ENCODE measurements around the gene UST. TPM values are rescaled to one million over a fixed set of nuclear protein-coding genes. Genes with fewer than 3 reads are reported as not detected.

Gene UST
- total RNA-seq, 1 experiment from 2014 or later, result 32.1 TPM

DNA sequence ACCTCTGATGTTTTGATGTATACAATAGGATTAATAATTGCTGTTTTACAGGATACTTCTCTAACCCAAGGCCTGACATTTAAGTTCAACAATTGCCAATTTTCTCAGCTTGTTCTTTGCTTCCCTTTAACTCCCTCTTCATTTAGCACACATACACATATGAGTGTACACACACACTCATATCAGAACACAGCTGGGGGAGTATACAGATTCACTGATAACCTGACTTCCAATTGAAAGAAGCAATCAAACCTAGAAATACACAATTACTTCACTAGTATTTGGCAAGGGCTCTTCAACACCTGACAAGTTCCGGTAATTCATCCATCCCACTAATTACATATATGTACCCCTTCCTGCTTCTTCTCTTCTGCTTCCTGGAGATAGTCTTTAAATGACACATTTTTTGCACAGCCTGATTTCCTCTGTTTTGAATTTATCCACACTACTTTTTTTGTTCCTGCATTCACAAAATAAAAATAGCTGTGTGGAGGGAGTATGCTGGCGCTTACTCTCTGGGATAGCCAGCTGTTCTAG is 11.2 kb downstream of the UST start:
- Mint-ChIP-seq H3K4me1 (peaks cover 73% of the 10 kb centered on the region), H3K9me3 (0 out of 2 replicates have a peak, but pooled peaks cover under 1% of the 10 kb centered on the region), H3K4me3 (no peak overlapping the region), H3K27me3 (ENCODE audit: low read depth) (no peaks in the 10 kb centered on the region), H3K27ac (no peak overlapping the region), H3K36me3 (no peaks in the 10 kb centered on the region; the same call in 1 of the 2 replicates)
- DNase-seq (ENCODE audit: low spot score), result no peak
- TF ChIP-seq, protein P1, sequence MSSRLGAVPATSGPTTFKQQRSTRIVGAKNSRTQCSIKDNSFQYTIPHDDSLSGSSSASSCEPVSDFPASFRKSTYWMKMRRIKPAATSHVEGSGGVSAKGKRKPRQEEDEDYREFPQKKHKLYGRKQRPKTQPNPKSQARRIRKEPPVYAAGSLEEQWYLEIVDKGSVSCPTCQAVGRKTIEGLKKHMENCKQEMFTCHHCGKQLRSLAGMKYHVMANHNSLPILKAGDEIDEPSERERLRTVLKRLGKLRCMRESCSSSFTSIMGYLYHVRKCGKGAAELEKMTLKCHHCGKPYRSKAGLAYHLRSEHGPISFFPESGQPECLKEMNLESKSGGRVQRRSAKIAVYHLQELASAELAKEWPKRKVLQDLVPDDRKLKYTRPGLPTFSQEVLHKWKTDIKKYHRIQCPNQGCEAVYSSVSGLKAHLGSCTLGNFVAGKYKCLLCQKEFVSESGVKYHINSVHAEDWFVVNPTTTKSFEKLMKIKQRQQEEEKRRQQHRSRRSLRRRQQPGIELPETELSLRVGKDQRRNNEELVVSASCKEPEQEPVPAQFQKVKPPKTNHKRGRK (CRISPR knock-in tag; IDR thresholded peaks at IDR 0.05; ENCODE audit: borderline replicate concordance), result no peak
- TF ChIP-seq, protein P2, sequence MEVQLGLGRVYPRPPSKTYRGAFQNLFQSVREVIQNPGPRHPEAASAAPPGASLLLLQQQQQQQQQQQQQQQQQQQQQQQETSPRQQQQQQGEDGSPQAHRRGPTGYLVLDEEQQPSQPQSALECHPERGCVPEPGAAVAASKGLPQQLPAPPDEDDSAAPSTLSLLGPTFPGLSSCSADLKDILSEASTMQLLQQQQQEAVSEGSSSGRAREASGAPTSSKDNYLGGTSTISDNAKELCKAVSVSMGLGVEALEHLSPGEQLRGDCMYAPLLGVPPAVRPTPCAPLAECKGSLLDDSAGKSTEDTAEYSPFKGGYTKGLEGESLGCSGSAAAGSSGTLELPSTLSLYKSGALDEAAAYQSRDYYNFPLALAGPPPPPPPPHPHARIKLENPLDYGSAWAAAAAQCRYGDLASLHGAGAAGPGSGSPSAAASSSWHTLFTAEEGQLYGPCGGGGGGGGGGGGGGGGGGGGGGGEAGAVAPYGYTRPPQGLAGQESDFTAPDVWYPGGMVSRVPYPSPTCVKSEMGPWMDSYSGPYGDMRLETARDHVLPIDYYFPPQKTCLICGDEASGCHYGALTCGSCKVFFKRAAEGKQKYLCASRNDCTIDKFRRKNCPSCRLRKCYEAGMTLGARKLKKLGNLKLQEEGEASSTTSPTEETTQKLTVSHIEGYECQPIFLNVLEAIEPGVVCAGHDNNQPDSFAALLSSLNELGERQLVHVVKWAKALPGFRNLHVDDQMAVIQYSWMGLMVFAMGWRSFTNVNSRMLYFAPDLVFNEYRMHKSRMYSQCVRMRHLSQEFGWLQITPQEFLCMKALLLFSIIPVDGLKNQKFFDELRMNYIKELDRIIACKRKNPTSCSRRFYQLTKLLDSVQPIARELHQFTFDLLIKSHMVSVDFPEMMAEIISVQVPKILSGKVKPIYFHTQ (CRISPR knock-in tag; IDR thresholded peaks at IDR 0.05), result no peak
- TF ChIP-seq NFATC4 (CRISPR knock-in tag; IDR thresholded peaks at IDR 0.05), result no peak
- TF ChIP-seq CREM (CRISPR knock-in tag; IDR thresholded peaks at IDR 0.05), result no peak
- TF ChIP-seq ATF1 (CRISPR knock-in tag; IDR thresholded peaks at IDR 0.05), result no peak
- ChIA-PET CTCF (interaction anchor here (0.5 kb wide), 1 partner anchor 41 kb away, joined by 3 read pairs; no protein-coding TSS in a partner anchor), POLR2A (no interaction called here)
- ATAC-seq, result no peak

DNA sequence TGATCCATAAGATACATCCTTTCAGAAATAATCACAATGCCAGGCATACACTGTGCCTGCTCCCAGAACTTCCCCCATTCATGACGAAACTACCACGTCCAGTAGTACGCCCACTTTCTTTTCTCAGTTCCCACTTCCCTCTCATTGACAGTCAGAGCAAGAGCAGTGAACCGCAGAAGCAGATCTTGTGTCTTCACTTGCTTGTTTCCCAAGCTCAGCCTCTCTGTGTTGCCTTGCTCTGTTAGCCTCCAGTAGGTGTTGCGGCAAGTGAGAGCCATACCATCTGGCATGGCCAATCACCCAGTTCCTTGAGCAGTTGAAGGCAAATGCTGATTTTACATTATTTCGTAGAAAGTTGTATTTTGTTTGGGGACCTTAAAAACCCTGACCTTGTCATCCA is 11.7 kb downstream of the UST start:
- Mint-ChIP-seq H3K27ac (peak overlapping the region; percentile 28), H3K36me3 (no peaks in the 10 kb centered on the region; the same call in 1 of the 2 replicates), H3K9me3 (0 out of 2 replicates have a peak, but pooled peaks cover 5% of the 10 kb centered on the region), H3K4me1 (peaks cover 78% of the 10 kb centered on the region), H3K27me3 (ENCODE audit: low read depth) (no peaks in the 10 kb centered on the region), H3K4me3 (no peak overlapping the region)
- ChIA-PET POLR2A (no interaction called here), CTCF (interaction anchor here (0.5 to 0.7 kb wide), 2 partner anchors 41 to 181 kb away, joined by 3 read pairs; no protein-coding TSS in a partner anchor)
- ATAC-seq (no peak), DNase-seq (ENCODE audit: low spot score) (no peak)
- TF ChIP-seq ZNF671 (CRISPR knock-in tag; IDR thresholded peaks at IDR 0.05), result no peak
- no peak for TF ChIP-seq ZNF317 (CRISPR knock-in tag; IDR thresholded peaks at IDR 0.05; ENCODE audit: borderline replicate concordance, low read depth)
- no peak for TF ChIP-seq FOXP1 (CRISPR knock-in tag; IDR thresholded peaks at IDR 0.05; ENCODE audit: borderline replicate concordance)
- TF ChIP-seq ZNF416 (CRISPR knock-in tag; IDR thresholded peaks at IDR 0.05), result no peak
- no peak for TF ChIP-seq NFE2L1 (CRISPR knock-in tag; IDR thresholded peaks at IDR 0.05)
- TF ChIP-seq PRRX2 (CRISPR knock-in tag; IDR thresholded peaks at IDR 0.05), result no peak
- TF ChIP-seq ZNF121 (CRISPR knock-in tag; IDR thresholded peaks at IDR 0.05), result no peak
- TF ChIP-seq NR2C2 (CRISPR knock-in tag; IDR thresholded peaks at IDR 0.05), result no peak
- TF ChIP-seq ZNF219 (CRISPR knock-in tag; IDR thresholded peaks at IDR 0.05; ENCODE audit: borderline replicate concordance), result no peak
- TF ChIP-seq GABPB1 (CRISPR knock-in tag; IDR thresholded peaks at IDR 0.05), result no peak
- TF ChIP-seq HMGA2 (CRISPR knock-in tag; IDR thresholded peaks at IDR 0.05), result no peak
- TF ChIP-seq, protein P3, sequence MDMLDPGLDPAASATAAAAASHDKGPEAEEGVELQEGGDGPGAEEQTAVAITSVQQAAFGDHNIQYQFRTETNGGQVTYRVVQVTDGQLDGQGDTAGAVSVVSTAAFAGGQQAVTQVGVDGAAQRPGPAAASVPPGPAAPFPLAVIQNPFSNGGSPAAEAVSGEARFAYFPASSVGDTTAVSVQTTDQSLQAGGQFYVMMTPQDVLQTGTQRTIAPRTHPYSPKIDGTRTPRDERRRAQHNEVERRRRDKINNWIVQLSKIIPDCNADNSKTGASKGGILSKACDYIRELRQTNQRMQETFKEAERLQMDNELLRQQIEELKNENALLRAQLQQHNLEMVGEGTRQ (CRISPR knock-in tag; IDR thresholded peaks at IDR 0.05), result no peak
- no peak for TF ChIP-seq CREB1 (CRISPR knock-in tag; IDR thresholded peaks at IDR 0.05)
- TF ChIP-seq, protein P4, sequence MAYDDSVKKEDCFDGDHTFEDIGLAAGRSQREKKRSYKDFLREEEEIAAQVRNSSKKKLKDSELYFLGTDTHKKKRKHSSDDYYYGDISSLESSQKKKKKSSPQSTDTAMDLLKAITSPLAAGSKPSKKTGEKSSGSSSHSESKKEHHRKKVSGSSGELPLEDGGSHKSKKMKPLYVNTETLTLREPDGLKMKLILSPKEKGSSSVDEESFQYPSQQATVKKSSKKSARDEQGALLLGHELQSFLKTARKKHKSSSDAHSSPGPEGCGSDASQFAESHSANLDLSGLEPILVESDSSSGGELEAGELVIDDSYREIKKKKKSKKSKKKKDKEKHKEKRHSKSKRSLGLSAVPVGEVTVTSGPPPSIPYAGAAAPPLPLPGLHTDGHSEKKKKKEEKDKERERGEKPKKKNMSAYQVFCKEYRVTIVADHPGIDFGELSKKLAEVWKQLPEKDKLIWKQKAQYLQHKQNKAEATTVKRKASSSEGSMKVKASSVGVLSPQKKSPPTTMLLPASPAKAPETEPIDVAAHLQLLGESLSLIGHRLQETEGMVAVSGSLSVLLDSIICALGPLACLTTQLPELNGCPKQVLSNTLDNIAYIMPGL (CRISPR knock-in tag; IDR thresholded peaks at IDR 0.05), result no peak
- TF ChIP-seq SMAD4 (CRISPR knock-in tag; IDR thresholded peaks at IDR 0.05), result no peak
- TF ChIP-seq, protein P5, sequence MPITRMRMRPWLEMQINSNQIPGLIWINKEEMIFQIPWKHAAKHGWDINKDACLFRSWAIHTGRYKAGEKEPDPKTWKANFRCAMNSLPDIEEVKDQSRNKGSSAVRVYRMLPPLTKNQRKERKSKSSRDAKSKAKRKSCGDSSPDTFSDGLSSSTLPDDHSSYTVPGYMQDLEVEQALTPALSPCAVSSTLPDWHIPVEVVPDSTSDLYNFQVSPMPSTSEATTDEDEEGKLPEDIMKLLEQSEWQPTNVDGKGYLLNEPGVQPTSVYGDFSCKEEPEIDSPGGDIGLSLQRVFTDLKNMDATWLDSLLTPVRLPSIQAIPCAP (CRISPR knock-in tag; IDR thresholded peaks at IDR 0.05), result no peak
- TF ChIP-seq, protein P6, sequence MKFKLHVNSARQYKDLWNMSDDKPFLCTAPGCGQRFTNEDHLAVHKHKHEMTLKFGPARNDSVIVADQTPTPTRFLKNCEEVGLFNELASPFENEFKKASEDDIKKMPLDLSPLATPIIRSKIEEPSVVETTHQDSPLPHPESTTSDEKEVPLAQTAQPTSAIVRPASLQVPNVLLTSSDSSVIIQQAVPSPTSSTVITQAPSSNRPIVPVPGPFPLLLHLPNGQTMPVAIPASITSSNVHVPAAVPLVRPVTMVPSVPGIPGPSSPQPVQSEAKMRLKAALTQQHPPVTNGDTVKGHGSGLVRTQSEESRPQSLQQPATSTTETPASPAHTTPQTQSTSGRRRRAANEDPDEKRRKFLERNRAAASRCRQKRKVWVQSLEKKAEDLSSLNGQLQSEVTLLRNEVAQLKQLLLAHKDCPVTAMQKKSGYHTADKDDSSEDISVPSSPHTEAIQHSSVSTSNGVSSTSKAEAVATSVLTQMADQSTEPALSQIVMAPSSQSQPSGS (CRISPR knock-in tag; IDR thresholded peaks at IDR 0.05; ENCODE audit: borderline replicate concordance, low read depth), result no peak

Data from WTC11 (cell line).